GM12892 (cell line): ENCODE measurements around the gene ARRDC2.

ENCODE experiments used
- POLR2A ChIP-seq: IDR thresholded peaks from 2 replicates; pipeline ENCODE4 v1.6.1; 2011; ENCODE audit warnings: low read depth, low read length, control low read depth
- POLR2AphosphoS5 ChIP-seq: IDR thresholded peaks from 2 replicates; pipeline ENCODE4 v1.6.1; 2011; ENCODE audit warnings: low read depth, low read length, control low read depth
- TAF1 ChIP-seq: IDR thresholded peaks from 2 replicates; pipeline ENCODE4 v1.6.1; 2011; ENCODE audit warnings: low read depth, mild to moderate bottlenecking, control low read depth, low read length, borderline replicate concordance

GRCh38 chr19:17965370-17966128 lies 42.4 kb upstream of the ARRDC2 start:
- TF ChIP-seq POLR2AphosphoS5 (no peak), POLR2A (no peak), TAF1 (no peak)
